Heart right ventricle (tissue), 16 donors: ENCODE data around the gene ABHD12. TPM values are rescaled to one million over a fixed set of nuclear protein-coding genes. Genes with fewer than 3 reads are reported as not detected.
"Not testable (repeated sequence)": the region's sequence is repeated elsewhere in the genome, so short reads cannot be mapped to it uniquely, and the experiment has no call there.

Experiments used
- ATAC-seq, 8 donors: fragments of 200-7000 bp; cut with Tn5 transposase; one replicate each; pipeline ENCODE4 v1.9.1; 2020; ENCODE audit warnings: mild to moderate bottlenecking in 8 of 8, moderate library complexity in 8 of 8, moderate number of reproducible peaks in 1 of 8
- DNase-seq, 2 donors: peaks; one replicate each; pipeline ENCODE4 v3.0.0-alpha.2; 2020
- H3K27ac ChIP-seq, 10 donors: fragments of 200-600 bp; sonication (generic) in 2 of 10; one replicate each; pipeline versions ENCODE4 v1.5.0 to v1.8.0; 2020 to 2022; ENCODE audit warnings: mild to moderate bottlenecking in 3 of 10
- H3K27me3 ChIP-seq, 7 donors: fragments of 200-600 bp; one replicate each; pipeline ENCODE4 v1.8.0; 2021 to 2022; ENCODE audit warnings: mild to moderate bottlenecking in 2 of 7
- H3K36me3 ChIP-seq, 9 donors: fragments of 200-600 bp; sonication (generic) in 1 of 9; one replicate each; pipeline versions ENCODE4 v1.5.0 to v1.8.0; 2020 to 2022; ENCODE audit warnings: mild to moderate bottlenecking in 2 of 9
- H3K4me1 ChIP-seq, 9 donors: fragments of 200-600 bp; sonication (generic) in 1 of 9; one replicate each; pipeline versions ENCODE4 v1.5.0 to v1.8.0; 2020 to 2022; ENCODE audit warnings: mild to moderate bottlenecking in 4 of 9
- H3K4me3 ChIP-seq, 10 donors: fragments of 200-600 bp; sonication (generic) in 2 of 10; one replicate each; pipeline versions ENCODE4 v1.5.0 to v1.8.0; 2020 to 2022; ENCODE audit warnings: mild to moderate bottlenecking in 7 of 10, moderate library complexity in 2 of 10
- H3K9me3 ChIP-seq, 11 donors: fragments of 200-600 bp in 10 of 11; sonication (generic) in 2 of 11; one replicate each; pipeline versions ENCODE4 v1.5.0 to v1.8.0; 2013 to 2022; ENCODE audit warnings: mild to moderate bottlenecking in 2 of 11, control low read depth in 1 of 11, moderate library complexity in 1 of 11
- CTCF ChIP-seq, 9 donors: fragments of 200-600 bp; sonication (generic) in 2 of 9; IDR thresholded peaks; one replicate each; pipeline versions ENCODE4 v1.5.0 to v1.8.0; 2021 to 2022; ENCODE audit warnings: antibody characterized with exemption in 9 of 9, mild to moderate bottlenecking in 5 of 9, moderate library complexity in 1 of 9
- WGBS, 2 donors: extraction: QIAGEN DNeasy Blood & Tissue Kit; methylation state at CpG; one replicate each; pipeline ENCODE4 v1.1.7; 2013; ENCODE audit warnings: inconsistent platforms in 1 of 2; 5-methylcytosine and 5-hydroxymethylcytosine counted together
- intact Hi-C, 10 donors: fragments of 100-400 bp; cut with DNase I; formaldehyde crosslinking; loops; one replicate each; pipeline versions ENCODE4 v1.11.1 to v1.14.2; 2022
- polyA plus RNA-seq, 2 donors: library from polyadenylated mRNA; stranded (reverse); fragments of 200-250 nt; gene quantifications; one replicate each; pipeline ENCODE4 v1.2.3, GENCODE V29; 2013
- total RNA-seq, 10 donors: library from RNA; stranded (reverse); fragmentation: NEBNext Ultra II Directional in 3 of 10; extraction: Animal tissue kit (Norgen Biotek cat#: 25700) in 3 of 10; gene quantifications; one replicate each; pipeline versions ENCODE4 v1.2.1 to v1.2.4, GENCODE V29; 2021 to 2023
- donor health status: Arrhythmogenic right ventricular cardiomyopathy.
- donor health status: ischemic (EF 13 %, LVEDD 7.1; RV severe dilation, severe dysfunction).
- donor health status: healthy with polysubstance abuse.
- donor health status: DM: no; HTN: yes; CAD: no.
- donor health status: DM: no; HTN: no; CAD: no.
- donor health status: ischemic (EF 25% LVEDD 6.9; RV normal size, moderate dysfunction).
- donor health status: ischemic (EF 25% LVEDD 5.7; RV mildly dilated, moderate dysfunction).
- donor health status: healthy.
- donor health status: DM: yes; HTN: yes; CAD: no.
- donor health status: Ischemic cardiomyopathy.
- donor health status: ischemic (EF 35%, LVEDD 5.7; RV mildly dilated, moderate dysfunction).
- donor health status: nonischemic (EF 11% LVEDD 7.7; RV severe dilation, severe dysfunction).
- donor health status: DM: yes; HTN: yes; CAD: no.
- donor health status: PGD.
- donor health status: ischemic (EF 29% LVEDD 5.4; RV normal size, mild dysfunction).
- donor health status: nonischemic (EF 23%, LVEDD 6.1; RV moderate dilation, normal function).

ABHD12 gene
- total and polyA plus RNA-seq, 12 donors: 21.1 to 41.3 (median 28.1) TPM

GRCh38 chr20:25340380-25340779, 50.3 kb downstream of the ABHD12 start:
- Histone ChIP-seq H3K36me3 (peaks cover 0 to 15% (median 0%) of the 10 kb centered on the region in 9 donors), H3K4me3 (no peak overlapping the region), H3K27ac (no peak overlapping the region), H3K27me3 (no peaks in the 10 kb centered on the region), H3K4me1 (peaks cover 0 to 10% (median 0%) of the 10 kb centered on the region in 9 donors), H3K9me3 (no peaks in the 10 kb centered on the region)
- intact Hi-C loops: loop anchor here in 1 of 10 donors (10.0 kb wide), 1 partner anchor 54 kb away; the partner anchor contains the start of gene ABHD12
- ATAC-seq (no peak), DNase-seq (no peak)
- 75 to 81% methylated on average over 1 of the region's 1 CpG for WGBS, 2 donors
- no peak for TF ChIP-seq CTCF (IDR thresholded peaks at IDR 0.05)

- Histone ChIP-seq H3K4me3 (no peak overlapping the region), H3K27me3 (no peaks in the 10 kb centered on the region), H3K36me3 (peaks cover 0 to 15% (median 0%) of the 10 kb centered on the region in 9 donors), H3K27ac (no peak overlapping the region), H3K4me1 (peaks cover 0 to 9% (median 0%) of the 10 kb centered on the region in 9 donors), H3K9me3 (peaks cover 0 to 3% (median 0%) of the 10 kb centered on the region in 11 donors)
- intact Hi-C loops: loop anchor here in 1 of 10 donors (10.0 kb wide), 1 partner anchor 55 kb away; the partner anchor contains the start of gene ABHD12
- 91 to 93% methylated on average over 12 of the region's 12 CpGs for WGBS, 2 donors
- TF ChIP-seq CTCF (IDR thresholded peaks at IDR 0.05): no peak
- no peak for ATAC-seq
- DNase-seq: no peak
Measured at GRCh38 chr20:25339608-25340007, 51.0 kb downstream of the ABHD12 start.

GRCh38 chr20:25338112-25339023, 52.3 kb downstream of the ABHD12 start:
- no peaks in the 10 kb centered on the region for H3K27me3 ChIP-seq
- no peak overlapping the region for H3K27ac ChIP-seq
- DNase-seq: no peak
- H3K36me3 ChIP-seq: peaks cover 0 to 15% (median 0%) of the 10 kb centered on the region in 9 donors
- ATAC-seq: peak in 1 of 8 donors; percentile 25
- H3K4me3 ChIP-seq: no peak overlapping the region
- peaks cover 0 to 3% (median 0%) of the 10 kb centered on the region in 11 donors for H3K9me3 ChIP-seq
- intact Hi-C loops: no loop called here
- H3K4me1 ChIP-seq: peaks cover 0 to 9% (median 0%) of the 10 kb centered on the region in 9 donors
- TF ChIP-seq CTCF (IDR thresholded peaks at IDR 0.05): no peak
- 89 to 90% methylated on average over 11 of the region's 11 CpGs for WGBS, 2 donors

GRCh38 chr20:25336561-25337422, 53.8 kb downstream of the ABHD12 start:
- peak in 7 of 9 donors; percentile 17 to 58 (median 39) for TF ChIP-seq CTCF (IDR thresholded peaks at IDR 0.05)
- Histone ChIP-seq H3K36me3 (peaks cover 0 to 15% (median 0%) of the 10 kb centered on the region in 9 donors), H3K27ac (no peak overlapping the region), H3K9me3 (peaks cover 0 to 3% (median 0%) of the 10 kb centered on the region in 11 donors), H3K27me3 (no peaks in the 10 kb centered on the region), H3K4me1 (peaks cover 0 to 9% (median 0%) of the 10 kb centered on the region in 9 donors), H3K4me3 (no peak overlapping the region)
- intact Hi-C loops: no loop called here
- WGBS, 2 donors: 77 to 78% methylated on average over 17 of the region's 17 CpGs
- DNase-seq: peak in 1 of 2 donors; percentile 24
- peak in 7 of 8 donors; percentile 11 to 83 (median 59) for ATAC-seq

GRCh38 chr20:25334972-25335371, 55.7 kb downstream of the ABHD12 start:
- H3K27ac ChIP-seq, H3K27me3 ChIP-seq, H3K4me1 ChIP-seq, H3K9me3 ChIP-seq, DNase-seq, ATAC-seq, H3K4me3 ChIP-seq, intact Hi-C loops: not testable (repeated sequence)
- peaks cover 0 to 15% (median 0%) of the 10 kb centered on the region in 9 donors for H3K36me3 ChIP-seq
- WGBS, 2 donors: 100% methylated on average over 1 of the region's 1 CpG
